Subcutaneous adipose tissue (tissue), 4 donors: ENCODE data around the gene RHBDF2. TPM values are rescaled to one million over a fixed set of nuclear protein-coding genes. Genes with fewer than 3 reads are reported as not detected.

Experiments
- CTCF ChIP-seq: fragments of 450-650 bp; IDR thresholded peaks from one replicate; pipeline ENCODE4 v1.5.1; 2016; ENCODE audit warnings: low read depth, mild to moderate bottlenecking, control low read depth, antibody characterized with exemption, moderate library complexity
- total RNA-seq, 4 donors: library from RNA; depleted of rRNA; stranded (reverse); fragments of >200 nt; gene quantifications; one replicate each; pipeline ENCODE4 v1.1.0, GENCODE V29; 2016

Gene RHBDF2
- total RNA-seq, 4 donors from 2014 or later, result 23.2 to 68.0 (median 37.2) TPM

DNA sequence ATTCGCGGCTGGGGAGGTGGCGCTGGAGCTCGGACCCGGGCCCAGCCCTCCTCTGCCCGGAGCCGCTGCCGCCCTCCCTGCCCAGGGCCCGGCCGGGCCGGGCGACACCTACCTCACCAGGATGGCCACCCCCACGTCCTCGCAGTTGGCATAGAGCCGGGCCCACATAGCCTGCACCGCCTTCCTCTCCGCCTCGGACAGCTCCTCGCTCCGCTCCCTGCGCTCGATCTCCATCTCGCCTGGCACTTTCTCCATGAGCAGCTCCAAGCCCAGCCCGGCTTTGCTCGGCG lies 36.0 kb upstream of the RHBDF2 start:
- no peak for TF ChIP-seq CTCF

DNA sequence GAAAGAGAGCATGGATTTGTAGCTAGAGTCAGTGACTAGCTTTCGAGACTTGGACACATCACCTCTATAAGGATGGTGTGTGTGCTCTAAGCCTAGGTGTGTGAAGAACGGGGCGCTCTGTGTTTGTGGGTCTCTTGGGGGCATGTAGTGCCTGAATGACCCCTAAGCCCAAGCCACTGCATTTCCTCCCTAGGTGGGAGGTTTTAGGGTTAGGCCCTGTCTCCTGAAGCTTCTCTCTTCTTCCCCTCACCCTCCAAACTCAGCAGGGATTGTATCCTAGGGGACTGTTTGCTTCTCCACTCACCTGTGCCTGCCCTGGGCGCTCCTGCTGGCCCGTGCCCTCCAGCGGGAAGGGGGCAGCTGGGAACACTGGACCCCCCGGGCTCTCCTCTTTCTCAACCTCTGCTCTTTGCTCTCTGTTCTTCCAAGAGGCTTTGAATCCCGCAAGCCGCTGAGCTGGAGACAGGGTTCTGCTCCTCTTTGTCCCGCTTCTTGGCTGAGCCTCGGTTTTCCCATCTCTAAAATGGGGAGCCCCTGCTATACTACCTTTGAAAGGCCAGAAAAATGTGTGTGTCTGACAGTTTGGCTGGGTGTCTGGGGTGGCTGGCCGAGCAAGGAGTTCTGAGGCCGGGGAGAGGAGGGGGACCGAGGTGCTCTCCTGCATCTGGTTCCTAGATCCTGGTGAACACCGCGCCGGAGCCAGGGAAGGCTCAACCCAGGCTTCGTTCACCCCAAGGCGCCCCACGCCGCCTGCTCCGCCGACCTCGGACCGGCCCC lies 35.5 kb upstream of the RHBDF2 start:
- no peak for TF ChIP-seq CTCF

DNA sequence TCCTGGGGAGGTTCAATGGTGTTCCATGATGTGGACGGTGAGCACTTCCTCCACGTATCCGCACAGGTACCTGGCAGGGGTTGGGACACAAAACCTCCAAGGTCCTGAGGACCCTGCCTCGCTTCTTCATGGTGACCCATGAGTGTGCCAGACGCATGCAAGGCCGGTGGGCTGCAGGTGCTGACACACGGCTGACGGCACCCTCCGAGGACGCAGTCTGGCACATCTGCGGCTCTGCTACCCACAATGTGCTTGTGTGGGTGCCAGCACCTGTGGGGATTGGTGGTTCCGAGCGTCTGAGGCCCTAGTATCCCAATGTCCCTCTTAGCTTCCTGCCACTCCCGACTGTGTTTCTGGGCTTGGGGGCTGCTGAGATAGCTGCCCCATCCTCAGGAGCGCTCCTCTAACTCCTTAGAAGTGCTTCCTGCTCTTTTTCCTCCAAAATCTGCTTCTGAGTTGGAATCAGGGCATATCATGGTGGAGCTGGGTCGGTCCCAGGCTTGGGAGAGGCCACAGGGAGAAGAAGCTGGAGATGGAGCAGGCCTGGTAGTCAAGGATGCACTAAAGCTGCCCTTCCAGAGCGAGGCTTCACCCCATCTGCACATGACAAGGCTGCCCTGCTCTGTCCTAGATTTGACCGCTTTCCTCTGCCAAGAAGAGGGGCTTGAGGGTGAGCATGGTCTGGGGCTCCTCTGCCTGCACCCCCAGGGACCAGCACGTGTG lies 34.7 kb upstream of the RHBDF2 start:
- TF ChIP-seq CTCF, result no peak

DNA sequence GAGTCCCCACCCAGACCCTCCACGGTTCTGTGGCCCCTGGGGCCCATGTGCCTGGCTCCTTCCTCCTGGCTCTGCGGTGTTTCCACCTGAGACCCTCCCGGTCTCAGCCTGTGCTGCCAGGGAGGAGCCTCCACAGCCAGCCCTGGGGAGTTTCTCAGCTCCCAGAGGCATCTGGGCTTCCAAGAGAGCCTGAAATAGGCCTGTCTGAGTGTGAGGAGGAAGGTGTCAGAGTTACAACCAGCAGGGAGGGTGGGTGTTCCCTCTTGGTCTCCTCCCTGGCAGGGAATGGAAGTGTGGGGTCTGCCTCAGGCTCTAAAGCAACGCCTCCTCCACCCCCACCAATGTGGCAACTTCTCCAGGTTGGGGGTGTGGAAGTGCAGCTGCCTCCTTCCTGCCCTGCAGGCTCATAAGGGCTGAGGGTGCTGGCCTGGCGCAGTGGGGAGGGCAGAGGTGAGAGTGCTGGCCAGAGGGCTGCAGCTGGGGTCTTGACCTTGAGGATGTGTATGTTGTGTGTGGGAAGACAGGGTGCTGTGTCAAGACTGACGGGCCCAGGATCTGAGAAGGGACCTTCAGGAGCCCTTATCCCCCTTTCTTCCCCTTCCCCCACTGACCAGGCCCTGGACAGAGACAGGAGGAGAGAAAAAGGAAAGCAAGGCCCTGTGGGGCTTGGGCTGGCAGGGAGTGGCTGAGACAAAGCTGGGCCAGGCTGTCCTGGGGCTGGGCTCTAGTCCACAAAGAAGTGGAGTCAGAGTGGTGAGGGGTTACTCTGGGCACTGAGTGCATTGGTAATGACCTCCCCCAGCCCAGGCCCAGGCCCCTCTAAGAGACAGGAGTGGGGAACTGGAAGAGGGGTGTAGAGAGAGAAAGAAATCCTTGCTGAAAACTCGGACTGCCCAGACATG lies 33.9 kb upstream of the RHBDF2 start:
- no peak for TF ChIP-seq CTCF

DNA sequence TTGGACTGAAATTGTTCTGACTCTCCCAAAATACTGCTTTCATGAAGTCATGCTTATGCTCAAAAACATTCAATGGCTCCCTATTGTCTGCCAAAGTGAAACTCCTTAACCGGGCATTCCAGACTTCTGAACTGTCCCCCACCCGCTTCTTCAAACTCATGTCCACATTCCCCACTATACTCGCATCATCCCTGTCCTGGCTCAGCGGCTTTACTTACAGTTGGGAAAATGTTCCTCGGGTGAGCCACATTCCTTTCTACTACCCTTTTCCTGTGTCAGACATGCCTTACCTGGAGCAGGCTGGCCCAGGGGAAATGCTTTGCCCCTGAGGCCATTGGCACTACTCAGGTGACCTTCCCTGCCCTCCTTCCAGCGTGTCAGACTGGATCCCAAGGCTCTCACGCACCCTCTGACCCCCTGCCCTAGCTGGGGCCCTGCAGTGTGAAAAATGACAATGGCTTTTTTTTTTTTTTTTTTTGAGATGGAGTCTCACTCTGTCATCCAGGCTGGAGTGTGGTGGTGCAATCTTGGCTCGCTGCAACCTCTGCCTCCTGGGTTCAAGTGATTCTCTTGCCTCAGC lies 30.9 kb upstream of the RHBDF2 start:
- no peak for TF ChIP-seq CTCF

DNA sequence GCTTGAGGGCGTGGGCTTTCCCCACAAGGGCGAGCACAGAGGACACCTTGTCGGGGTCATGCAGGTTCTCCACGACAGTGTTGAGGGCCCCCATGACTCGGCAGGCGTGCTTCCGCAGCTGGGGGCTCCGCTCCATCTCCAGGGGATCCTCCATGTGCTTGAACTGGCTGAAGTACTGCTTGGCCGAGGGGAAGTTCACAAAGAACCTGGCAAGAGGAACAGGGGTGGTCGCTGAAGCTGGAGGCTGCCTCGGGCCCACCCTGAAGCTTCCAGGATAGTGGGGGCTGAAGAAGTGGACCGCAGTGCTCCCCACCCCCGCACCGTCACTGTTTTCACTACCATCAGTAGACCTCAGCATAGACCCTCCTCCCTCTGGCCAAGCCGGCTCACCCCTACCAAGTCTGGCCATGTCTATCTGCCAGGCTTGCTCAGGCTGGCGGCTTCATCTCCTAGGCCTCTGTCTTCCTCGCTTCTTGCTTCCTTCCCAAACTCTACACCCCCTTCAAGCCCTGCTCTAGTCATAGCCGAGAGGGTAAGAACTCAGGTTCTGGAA lies 30.3 kb upstream of the RHBDF2 start:
- TF ChIP-seq CTCF, result no peak
